Lung (tissue), 12 donors: Measurements from ENCODE around the gene POLR2B. TPM values are rescaled to one million over a fixed set of nuclear protein-coding genes. Genes with fewer than 3 reads are reported as not detected.

Source experiments
- ATAC-seq: fragments of 200-7000 bp; cut with Tn5 transposase; one replicate; pipeline ENCODE4 v1.9.1; 2020; ENCODE audit warnings: moderate number of reproducible peaks; ENCODE audit not compliant: insufficient read depth, low FRiP score
- DNase-seq, 3 donors: peaks; one replicate each; pipeline ENCODE4 v3.0.0-alpha.2; 2013 to 2017
- H3K27ac ChIP-seq, 2 donors: one replicate each; pipeline ENCODE4 v1.5.1; 2013; ENCODE audit warnings: mild to moderate bottlenecking in 2 of 2, moderate library complexity in 2 of 2, control low read depth in 1 of 2, inconsistent platforms in 1 of 2, low read depth in 1 of 2, low read length in 1 of 2
- H3K27me3 ChIP-seq, 3 donors: one replicate each; pipeline ENCODE4 v1.5.1; 2013; ENCODE audit warnings: low read length in 2 of 3; ENCODE audit not compliant: control insufficient read depth in 3 of 3, insufficient read depth in 3 of 3
- H3K36me3 ChIP-seq, 4 donors: one replicate each; pipeline ENCODE4 v1.5.1; 2013; ENCODE audit warnings: low read length in 4 of 4, mild to moderate bottlenecking in 1 of 4, moderate library complexity in 1 of 4; ENCODE audit not compliant: control insufficient read depth in 4 of 4, insufficient read depth in 4 of 4
- H3K4me1 ChIP-seq, 5 donors: one replicate each; pipeline ENCODE4 v1.5.1; 2013; ENCODE audit warnings: low read length in 5 of 5, mild to moderate bottlenecking in 2 of 5, moderate library complexity in 1 of 5; ENCODE audit not compliant: control insufficient read depth in 5 of 5, insufficient read depth in 5 of 5
- H3K4me3 ChIP-seq: one replicate; pipeline ENCODE4 v1.5.1; 2013; ENCODE audit warnings: mild to moderate bottlenecking, control low read depth, moderate library complexity
- H3K9ac ChIP-seq, 2 donors: one replicate each; pipeline ENCODE4 v1.5.1; 2013; ENCODE audit warnings: low read length in 2 of 2, control low read depth in 1 of 2; ENCODE audit not compliant: insufficient read depth in 1 of 2
- H3K9me3 ChIP-seq, 4 donors: one replicate each; pipeline ENCODE4 v1.5.1; 2013; ENCODE audit warnings: low read length in 3 of 4, mild to moderate bottlenecking in 1 of 4, moderate library complexity in 1 of 4; ENCODE audit not compliant: control insufficient read depth in 4 of 4, insufficient read depth in 3 of 4
- CTCF ChIP-seq: IDR thresholded peaks from 2 replicates; pipeline ENCODE4 v1.5.1; 2012; ENCODE audit warnings: mild to moderate bottlenecking; ENCODE audit errors: control extremely low read depth, extremely low read depth
- WGBS, 2 donors: extraction: QIAGEN DNeasy Blood & Tissue Kit; methylation state at CpG; one replicate each; pipeline ENCODE4 v1.1.7; 2013; 5-methylcytosine and 5-hydroxymethylcytosine counted together
- polyA plus RNA-seq, 2 donors: library from polyadenylated mRNA; stranded (reverse); fragments of 200-250 nt; gene quantifications; one replicate each; pipeline ENCODE4 v1.2.1, GENCODE V29; 2013
- total RNA-seq, 2 donors: library from RNA; depleted of rRNA in 1 of 2; stranded (reverse); fragments of >200 nt in 1 of 2; gene quantifications; one replicate each; pipeline ENCODE4 v1.2.1, GENCODE V29; 2014 to 2021
- donor health status: control.
- donor health status: control.
- donor health status: Bipolar disorder and iron deficiency.
- donor health status: healthy.
- donor health status: DM: yes; HTN: yes; CAD: no.

Gene POLR2B
- total and polyA plus RNA-seq, 4 donors, result 23.4 to 112 (median 52.8) TPM

GRCh38 chr4:57064120-57064519 lies 85.4 kb downstream of the POLR2B start:
- no peak for DNase-seq
- Histone ChIP-seq H3K27ac (no peak overlapping the region), H3K4me3 (no peak overlapping the region), H3K36me3 (no peaks in the 10 kb centered on the region), H3K9me3 (no peaks in the 10 kb centered on the region), H3K27me3 (no peaks in the 10 kb centered on the region), H3K4me1 (peaks cover 12 to 46% (median 24%) of the 10 kb centered on the region in 5 donors), H3K9ac (no peak overlapping the region)
- no peak for TF ChIP-seq CTCF
- no peak for ATAC-seq
- 63 to 64% methylated on average over 2 of the region's 2 CpGs for WGBS, 2 donors

GRCh38 chr4:57064811-57065711 lies 86.4 kb downstream of the POLR2B start:
- Histone ChIP-seq H3K36me3 (no peaks in the 10 kb centered on the region), H3K4me1 (peaks cover 12 to 42% (median 24%) of the 10 kb centered on the region in 5 donors), H3K4me3 (no peak overlapping the region), H3K9ac (no peak overlapping the region), H3K27ac (peak overlapping the region; percentile 37 to 60), H3K9me3 (no peaks in the 10 kb centered on the region), H3K27me3 (no peaks in the 10 kb centered on the region)
- ATAC-seq, result peak; percentile 60
- peak in 2 of 3 donors; percentile 67 to 73 for DNase-seq
- 68 to 86% methylated on average over 20 of the region's 20 CpGs for WGBS, 2 donors
- TF ChIP-seq CTCF, result no peak

- H3K9me3 ChIP-seq, result no peaks in the 10 kb centered on the region
- WGBS, 2 donors, result 86 to 87% methylated on average over 5 of the region's 5 CpGs
- H3K27me3 ChIP-seq, result no peaks in the 10 kb centered on the region
- peaks cover 12 to 47% (median 24%) of the 10 kb centered on the region in 5 donors for H3K4me1 ChIP-seq
- H3K4me3 ChIP-seq, result no peak overlapping the region
- DNase-seq, result no peak
- no peak for TF ChIP-seq CTCF
- H3K27ac ChIP-seq, result peak overlapping the region; percentile 34 to 60
- H3K9ac ChIP-seq, result no peak overlapping the region
- no peaks in the 10 kb centered on the region for H3K36me3 ChIP-seq
- no peak for ATAC-seq
Observed at GRCh38 chr4:57065730-57066482, 87.2 kb downstream of the POLR2B start.
